ENCODE data around the gene OPCML.

DNA sequence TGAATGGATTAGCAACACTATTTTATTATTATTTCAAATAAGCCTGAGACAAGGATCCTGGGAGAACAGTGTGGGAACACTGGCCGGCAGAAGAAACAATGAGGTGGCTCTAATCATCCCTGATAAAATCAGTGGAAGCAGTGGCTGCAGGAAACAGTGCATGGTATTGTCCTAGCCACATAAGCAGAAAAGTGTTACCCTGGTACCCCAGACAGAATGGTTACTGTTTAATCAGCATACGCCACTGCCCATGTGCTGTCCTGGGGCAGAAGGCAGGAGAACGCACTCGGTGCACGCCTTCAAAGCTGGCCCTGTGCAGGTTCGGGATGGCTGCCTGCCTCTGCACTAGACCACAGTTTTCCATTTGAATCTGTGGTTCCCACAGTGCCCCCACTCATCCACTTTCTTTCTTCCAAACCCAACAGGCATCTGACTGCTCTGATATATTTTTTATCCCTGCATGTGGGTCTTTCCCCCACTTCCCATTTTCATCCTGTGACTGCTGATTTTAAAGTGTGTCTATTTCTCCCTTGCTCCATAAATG is 25.7 kb downstream of the OPCML start:
- no peak for TF ChIP-seq TCF7L2 (IDR thresholded peaks at IDR 0.05; ENCODE audit: low read depth, low read length)
- TF ChIP-seq, protein P1, sequence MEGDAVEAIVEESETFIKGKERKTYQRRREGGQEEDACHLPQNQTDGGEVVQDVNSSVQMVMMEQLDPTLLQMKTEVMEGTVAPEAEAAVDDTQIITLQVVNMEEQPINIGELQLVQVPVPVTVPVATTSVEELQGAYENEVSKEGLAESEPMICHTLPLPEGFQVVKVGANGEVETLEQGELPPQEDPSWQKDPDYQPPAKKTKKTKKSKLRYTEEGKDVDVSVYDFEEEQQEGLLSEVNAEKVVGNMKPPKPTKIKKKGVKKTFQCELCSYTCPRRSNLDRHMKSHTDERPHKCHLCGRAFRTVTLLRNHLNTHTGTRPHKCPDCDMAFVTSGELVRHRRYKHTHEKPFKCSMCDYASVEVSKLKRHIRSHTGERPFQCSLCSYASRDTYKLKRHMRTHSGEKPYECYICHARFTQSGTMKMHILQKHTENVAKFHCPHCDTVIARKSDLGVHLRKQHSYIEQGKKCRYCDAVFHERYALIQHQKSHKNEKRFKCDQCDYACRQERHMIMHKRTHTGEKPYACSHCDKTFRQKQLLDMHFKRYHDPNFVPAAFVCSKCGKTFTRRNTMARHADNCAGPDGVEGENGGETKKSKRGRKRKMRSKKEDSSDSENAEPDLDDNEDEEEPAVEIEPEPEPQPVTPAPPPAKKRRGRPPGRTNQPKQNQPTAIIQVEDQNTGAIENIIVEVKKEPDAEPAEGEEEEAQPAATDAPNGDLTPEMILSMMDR (IDR thresholded peaks at IDR 0.05), result no peak
- no peak for TF ChIP-seq POLR2AphosphoS5 (IDR thresholded peaks at IDR 0.05; ENCODE audit: low read depth, low read length)
- TF ChIP-seq, protein P2, sequence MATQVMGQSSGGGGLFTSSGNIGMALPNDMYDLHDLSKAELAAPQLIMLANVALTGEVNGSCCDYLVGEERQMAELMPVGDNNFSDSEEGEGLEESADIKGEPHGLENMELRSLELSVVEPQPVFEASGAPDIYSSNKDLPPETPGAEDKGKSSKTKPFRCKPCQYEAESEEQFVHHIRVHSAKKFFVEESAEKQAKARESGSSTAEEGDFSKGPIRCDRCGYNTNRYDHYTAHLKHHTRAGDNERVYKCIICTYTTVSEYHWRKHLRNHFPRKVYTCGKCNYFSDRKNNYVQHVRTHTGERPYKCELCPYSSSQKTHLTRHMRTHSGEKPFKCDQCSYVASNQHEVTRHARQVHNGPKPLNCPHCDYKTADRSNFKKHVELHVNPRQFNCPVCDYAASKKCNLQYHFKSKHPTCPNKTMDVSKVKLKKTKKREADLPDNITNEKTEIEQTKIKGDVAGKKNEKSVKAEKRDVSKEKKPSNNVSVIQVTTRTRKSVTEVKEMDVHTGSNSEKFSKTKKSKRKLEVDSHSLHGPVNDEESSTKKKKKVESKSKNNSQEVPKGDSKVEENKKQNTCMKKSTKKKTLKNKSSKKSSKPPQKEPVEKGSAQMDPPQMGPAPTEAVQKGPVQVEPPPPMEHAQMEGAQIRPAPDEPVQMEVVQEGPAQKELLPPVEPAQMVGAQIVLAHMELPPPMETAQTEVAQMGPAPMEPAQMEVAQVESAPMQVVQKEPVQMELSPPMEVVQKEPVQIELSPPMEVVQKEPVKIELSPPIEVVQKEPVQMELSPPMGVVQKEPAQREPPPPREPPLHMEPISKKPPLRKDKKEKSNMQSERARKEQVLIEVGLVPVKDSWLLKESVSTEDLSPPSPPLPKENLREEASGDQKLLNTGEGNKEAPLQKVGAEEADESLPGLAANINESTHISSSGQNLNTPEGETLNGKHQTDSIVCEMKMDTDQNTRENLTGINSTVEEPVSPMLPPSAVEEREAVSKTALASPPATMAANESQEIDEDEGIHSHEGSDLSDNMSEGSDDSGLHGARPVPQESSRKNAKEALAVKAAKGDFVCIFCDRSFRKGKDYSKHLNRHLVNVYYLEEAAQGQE (IDR thresholded peaks at IDR 0.05; ENCODE audit: insufficient read depth in 1 of 2, low read depth in 2 of 2, low read length in 1 of 2), result no peak
- no peak for TF ChIP-seq SIN3A (IDR thresholded peaks at IDR 0.05; ENCODE audit: borderline replicate concordance, insufficient read depth, low read depth, low read length)
